SK-N-SH treated with all-trans-retinoic acid at 6 μM for 48 hours (cell line): ENCODE results near the gene RERE.

Experiments used
- ATAC-seq: fragments of 200-7000 bp; cut with Tn5 transposase; 3 replicates; pipeline ENCODE4 v1.9.1; 2020; ENCODE audit warnings: mild to moderate bottlenecking, moderate library complexity
- ARNTL ChIP-seq: fragments of 450-650 bp; formaldehyde crosslinking; IDR thresholded peaks from 2 replicates; pipeline ENCODE4 v1.5.0; 2020; ENCODE audit warnings: low read depth, mild to moderate bottlenecking, moderate library complexity, borderline replicate concordance
- BACH2 ChIP-seq: fragments of 250-450 bp; sonication (Bioruptor Pico); IDR thresholded peaks from 2 replicates; pipeline ENCODE4 v1.9.0; 2021; ENCODE audit warnings: mild to moderate bottlenecking, borderline replicate concordance
- CREB5 ChIP-seq: fragments of 250-450 bp; sonication (Bioruptor Pico); IDR thresholded peaks from 2 replicates; pipeline ENCODE4 v1.5.1; 2020; ENCODE audit warnings: low read depth, mild to moderate bottlenecking, moderate library complexity
- CSDC2 ChIP-seq: fragments of 250-450 bp; sonication (Bioruptor Pico); IDR thresholded peaks from 2 replicates; pipeline ENCODE4 v1.5.0; 2020; ENCODE audit warnings: mild to moderate bottlenecking, moderate library complexity
- CSRNP3 ChIP-seq: fragments of 250-450 bp; sonication (Bioruptor Pico); IDR thresholded peaks from 2 replicates; pipeline ENCODE4 v1.5.1; 2021; ENCODE audit warnings: mild to moderate bottlenecking, moderate library complexity
- ESRRG ChIP-seq: fragments of 250-450 bp; sonication (Bioruptor Pico); IDR thresholded peaks from 2 replicates; pipeline ENCODE4 v1.6.1; 2021; ENCODE audit warnings: mild to moderate bottlenecking
- GLIS3 ChIP-seq: fragments of 250-450 bp; sonication (Bioruptor Pico); IDR thresholded peaks from 2 replicates; pipeline ENCODE4 v1.5.0; 2020; ENCODE audit warnings: mild to moderate bottlenecking, moderate library complexity
- ISL1 ChIP-seq: fragments of 250-450 bp; sonication (Bioruptor Pico); IDR thresholded peaks from 2 replicates; pipeline ENCODE4 v2.1.2; 2022; ENCODE audit warnings: mild to moderate bottlenecking, moderate library complexity
- OSR1 ChIP-seq: fragments of 250-450 bp; sonication (Bioruptor Pico); IDR thresholded peaks from 2 replicates; pipeline ENCODE4 v1.8.0; 2022; ENCODE audit warnings: moderate library complexity, mild to moderate bottlenecking, inconsistent platforms
- PPARA ChIP-seq: fragments of 250-450 bp; sonication (Bioruptor Pico); IDR thresholded peaks from 2 replicates; pipeline ENCODE4 v1.5.0; 2020; ENCODE audit warnings: mild to moderate bottlenecking, borderline replicate concordance
- RARB ChIP-seq: fragments of 250-450 bp; sonication (Bioruptor Pico); IDR thresholded peaks from 2 replicates; pipeline ENCODE4 v1.8.0; 2021; ENCODE audit warnings: mild to moderate bottlenecking, moderate library complexity
- SNAI2 ChIP-seq: fragments of 250-450 bp; sonication (Bioruptor Pico); IDR thresholded peaks from 2 replicates; pipeline ENCODE4 v1.5.0; 2020; ENCODE audit warnings: mild to moderate bottlenecking, moderate library complexity
- TCF4 ChIP-seq: fragments of 250-450 bp; sonication (Bioruptor Pico); IDR thresholded peaks from 2 replicates; pipeline ENCODE4 v1.8.0; 2021; ENCODE audit warnings: mild to moderate bottlenecking, moderate library complexity, borderline replicate concordance
- TOX ChIP-seq: fragments of 250-450 bp; sonication (Bioruptor Pico); IDR thresholded peaks from 2 replicates; pipeline ENCODE4 v1.8.0; 2021; ENCODE audit warnings: mild to moderate bottlenecking, moderate library complexity, borderline replicate concordance
- TSHZ2 ChIP-seq: fragments of 250-450 bp; sonication (Bioruptor Pico); IDR thresholded peaks from 2 replicates; pipeline ENCODE4 v1.5.0; 2020; ENCODE audit warnings: mild to moderate bottlenecking, moderate library complexity
- ZC3H10 ChIP-seq: fragments of 250-450 bp; sonication (Bioruptor Pico); IDR thresholded peaks from 2 replicates; pipeline ENCODE4 v1.5.1; 2021; ENCODE audit warnings: mild to moderate bottlenecking, moderate library complexity
- ZFP3 ChIP-seq: fragments of 250-450 bp; sonication (Bioruptor Pico); IDR thresholded peaks from 2 replicates; pipeline ENCODE4 v1.5.0; 2020; ENCODE audit warnings: mild to moderate bottlenecking, moderate library complexity
- ZFP30 ChIP-seq: fragments of 450-650 bp; formaldehyde crosslinking; IDR thresholded peaks from 2 replicates; pipeline ENCODE4 v1.5.0; 2022; ENCODE audit warnings: mild to moderate bottlenecking, moderate library complexity
- ZNF565 ChIP-seq: fragments of 450-650 bp; formaldehyde crosslinking; conservative IDR thresholded peaks from 2 replicates; pipeline ENCODE4 v1.5.0; 2020; ENCODE audit warnings: low read depth, mild to moderate bottlenecking, moderate library complexity
- ZNF70 ChIP-seq: fragments of 450-650 bp; formaldehyde crosslinking; IDR thresholded peaks from 2 replicates; pipeline ENCODE4 v1.5.0; 2020; ENCODE audit warnings: mild to moderate bottlenecking, moderate library complexity
- ZNF8 ChIP-seq: fragments of 450-650 bp; formaldehyde crosslinking; IDR thresholded peaks from 2 replicates; pipeline ENCODE4 v1.5.0; 2020; ENCODE audit warnings: mild to moderate bottlenecking, moderate library complexity
- TF ChIP-seq, protein P1 (sequence below): fragments of 250-450 bp; sonication (Bioruptor Pico); IDR thresholded peaks from 2 replicates; pipeline ENCODE4 v1.8.0; 2020; ENCODE audit warnings: mild to moderate bottlenecking, moderate library complexity, borderline replicate concordance
- TF ChIP-seq, protein P2 (sequence below): fragments of 250-450 bp; sonication (Bioruptor Pico); IDR thresholded peaks from 2 replicates; pipeline ENCODE4 v1.8.0; 2021; ENCODE audit warnings: low read depth, mild to moderate bottlenecking, moderate library complexity, borderline replicate concordance

The RERE gene

GRCh38 chr1:8551613-8552489, 265.6 kb downstream of the RERE start:
- TF ChIP-seq TOX (CRISPR knock-in tag) (no peak), BACH2 (no peak), RARB (no peak), ZFP30 (no peak), SNAI2 (CRISPR knock-in tag) (no peak), ZFP3 (CRISPR knock-in tag) (no peak)
- ATAC-seq, result no peak

DNA sequence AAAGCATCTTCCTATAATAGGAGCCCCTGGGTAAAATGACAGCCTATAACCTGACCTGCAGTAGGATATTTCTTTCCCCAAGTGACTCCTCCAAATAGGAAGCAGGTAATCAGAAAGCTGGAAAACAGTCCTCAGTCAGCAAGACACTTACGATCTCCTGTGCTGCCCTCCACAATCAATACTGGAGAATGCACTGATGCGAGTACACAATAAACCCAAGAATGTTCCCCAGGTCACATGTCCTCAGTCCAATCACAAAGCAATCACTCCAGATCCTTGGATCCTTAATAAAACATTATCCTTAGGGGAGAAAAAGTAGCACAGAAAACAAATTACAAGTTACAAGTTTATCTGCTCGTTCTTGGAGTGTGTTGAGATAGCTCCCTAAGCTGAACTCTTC, 266.4 kb downstream of the RERE start:
- TF ChIP-seq PPARA (CRISPR knock-in tag) (no peak), ZFP3 (CRISPR knock-in tag) (no peak), TCF4 (no peak), ZC3H10 (CRISPR knock-in tag) (no peak), SNAI2 (CRISPR knock-in tag) (no peak), OSR1 (CRISPR knock-in tag) (no peak), ZFP30 (no peak), TSHZ2 (no peak), GLIS3 (CRISPR knock-in tag) (no peak), RARB (no peak), ISL1 (no peak), ZNF8 (CRISPR knock-in tag) (no peak), ZNF565 (CRISPR knock-in tag) (no peak), CREB5 (CRISPR knock-in tag) (no peak), ZNF70 (CRISPR knock-in tag) (no peak), ESRRG (CRISPR knock-in tag) (no peak)
- TF ChIP-seq, protein P1, sequence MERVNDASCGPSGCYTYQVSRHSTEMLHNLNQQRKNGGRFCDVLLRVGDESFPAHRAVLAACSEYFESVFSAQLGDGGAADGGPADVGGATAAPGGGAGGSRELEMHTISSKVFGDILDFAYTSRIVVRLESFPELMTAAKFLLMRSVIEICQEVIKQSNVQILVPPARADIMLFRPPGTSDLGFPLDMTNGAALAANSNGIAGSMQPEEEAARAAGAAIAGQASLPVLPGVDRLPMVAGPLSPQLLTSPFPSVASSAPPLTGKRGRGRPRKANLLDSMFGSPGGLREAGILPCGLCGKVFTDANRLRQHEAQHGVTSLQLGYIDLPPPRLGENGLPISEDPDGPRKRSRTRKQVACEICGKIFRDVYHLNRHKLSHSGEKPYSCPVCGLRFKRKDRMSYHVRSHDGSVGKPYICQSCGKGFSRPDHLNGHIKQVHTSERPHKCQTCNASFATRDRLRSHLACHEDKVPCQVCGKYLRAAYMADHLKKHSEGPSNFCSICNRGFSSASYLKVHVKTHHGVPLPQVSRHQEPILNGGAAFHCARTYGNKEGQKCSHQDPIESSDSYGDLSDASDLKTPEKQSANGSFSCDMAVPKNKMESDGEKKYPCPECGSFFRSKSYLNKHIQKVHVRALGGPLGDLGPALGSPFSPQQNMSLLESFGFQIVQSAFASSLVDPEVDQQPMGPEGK (CRISPR knock-in tag), result no peak
- TF ChIP-seq, protein P2, sequence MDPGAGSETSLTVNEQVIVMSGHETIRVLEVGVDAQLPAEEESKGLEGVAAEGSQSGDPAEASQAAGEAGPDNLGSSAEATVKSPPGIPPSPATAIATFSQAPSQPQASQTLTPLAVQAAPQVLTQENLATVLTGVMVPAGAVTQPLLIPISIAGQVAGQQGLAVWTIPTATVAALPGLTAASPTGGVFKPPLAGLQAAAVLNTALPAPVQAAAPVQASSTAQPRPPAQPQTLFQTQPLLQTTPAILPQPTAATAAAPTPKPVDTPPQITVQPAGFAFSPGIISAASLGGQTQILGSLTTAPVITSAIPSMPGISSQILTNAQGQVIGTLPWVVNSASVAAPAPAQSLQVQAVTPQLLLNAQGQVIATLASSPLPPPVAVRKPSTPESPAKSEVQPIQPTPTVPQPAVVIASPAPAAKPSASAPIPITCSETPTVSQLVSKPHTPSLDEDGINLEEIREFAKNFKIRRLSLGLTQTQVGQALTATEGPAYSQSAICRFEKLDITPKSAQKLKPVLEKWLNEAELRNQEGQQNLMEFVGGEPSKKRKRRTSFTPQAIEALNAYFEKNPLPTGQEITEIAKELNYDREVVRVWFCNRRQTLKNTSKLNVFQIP (CRISPR knock-in tag), result no peak
- ATAC-seq, result no peak

GRCh38 chr1:8547791-8548190, 269.6 kb downstream of the RERE start:
- ATAC-seq, result no peak
- TF ChIP-seq ZFP3 (CRISPR knock-in tag) (no peak), CSRNP3 (CRISPR knock-in tag) (no peak), CSDC2 (CRISPR knock-in tag) (no peak), OSR1 (CRISPR knock-in tag) (no peak), RARB (no peak), ZNF8 (CRISPR knock-in tag) (no peak), BACH2 (no peak), ZNF565 (CRISPR knock-in tag) (no peak), TSHZ2 (no peak), ZC3H10 (CRISPR knock-in tag) (no peak), TCF4 (no peak), TOX (CRISPR knock-in tag) (no peak), ARNTL (CRISPR knock-in tag) (no peak)
